Neural progenitor cell (in vitro differentiated cells): ENCODE results near the gene ST3GAL2. TPM values are rescaled to one million over a fixed set of nuclear protein-coding genes. Genes with fewer than 3 reads are reported as not detected.
A peak's percentile ranks its signal among the peaks of the same experiment; 100 is the strongest.

Source experiments
- DNase-seq: peaks from one replicate; pipeline ENCODE4 v3.0.0-alpha.2; 2016; ENCODE audit warnings: low spot score
- H2AFZ ChIP-seq: fragments of 200-600 bp; sonication (generic); replicated peaks from 2 replicates; pipeline ENCODE4 v1.6.1; 2016; ENCODE audit warnings: antibody characterized with exemption
- H3F3A ChIP-seq: fragments of 200-600 bp; sonication (generic); 2 replicates; pipeline ENCODE4 v1.6.1; 2016; ENCODE audit warnings: antibody characterized with exemption, low read depth
- H3K27ac ChIP-seq: fragments of 200-600 bp; sonication (generic); 2 replicates; pipeline ENCODE4 v1.5.1; 2016; ENCODE audit warnings: mild to moderate bottlenecking
- H3K27me3 ChIP-seq: fragments of 200-600 bp; sonication (generic); 2 replicates; pipeline ENCODE4 v1.6.1; 2016; ENCODE audit warnings: mild to moderate bottlenecking, moderate library complexity
- H3K36me3 ChIP-seq: fragments of 200-600 bp; sonication (generic); 2 replicates; pipeline ENCODE4 v1.5.1; 2016
- H3K4me1 ChIP-seq: fragments of 200-600 bp; sonication (generic); 2 replicates; pipeline ENCODE4 v1.6.1; 2016; ENCODE audit warnings: mixed run types
- H3K4me2 ChIP-seq: fragments of 200-600 bp; sonication (generic); 2 replicates; pipeline ENCODE4 v1.6.1; 2016
- H3K4me3 ChIP-seq: fragments of 200-600 bp; sonication (generic); 2 replicates; pipeline ENCODE4 v1.5.1; 2016
- H3K79me2 ChIP-seq: fragments of 200-600 bp; sonication (generic); 2 replicates; pipeline ENCODE4 v1.6.1; 2016; ENCODE audit warnings: low read depth
- H3K9ac ChIP-seq: fragments of 200-600 bp; sonication (generic); 2 replicates; pipeline ENCODE4 v1.6.1; 2016
- H3K9me3 ChIP-seq: fragments of 200-600 bp; sonication (generic); 2 replicates; pipeline ENCODE4 v1.5.1; 2016; ENCODE audit warnings: low read depth
- H4K20me1 ChIP-seq: fragments of 200-600 bp; sonication (generic); 2 replicates; pipeline ENCODE4 v1.6.1; 2016; ENCODE audit warnings: low read depth
- H3K27ac Mint-ChIP-seq: 3 replicates; pipeline ENCODE4 v1.8.0; 2021; ENCODE audit warnings: mixed read lengths
- H3K27me3 Mint-ChIP-seq: 2 replicates; pipeline ENCODE4 v1.8.0; 2022; ENCODE audit warnings: low read depth, mild to moderate bottlenecking, inconsistent platforms, moderate library complexity, mixed read lengths; ENCODE audit not compliant: insufficient read depth
- H3K36me3 Mint-ChIP-seq: 3 replicates; pipeline ENCODE4 v1.8.0; 2021; ENCODE audit warnings: mixed read lengths
- H3K4me1 Mint-ChIP-seq: 3 replicates; pipeline ENCODE4 v1.8.0; 2021; ENCODE audit warnings: mixed read lengths
- H3K4me3 Mint-ChIP-seq: 3 replicates; pipeline ENCODE4 v1.8.0; 2021; ENCODE audit warnings: mild to moderate bottlenecking, moderate library complexity, mixed read lengths
- H3K9me3 Mint-ChIP-seq: 3 replicates; pipeline ENCODE4 v1.8.0; 2020; ENCODE audit warnings: mixed read lengths
- CTCF ChIP-seq: fragments of 200-600 bp; sonication (generic); IDR thresholded peaks from 2 replicates; pipeline ENCODE4 v1.5.1; 2017; ENCODE audit warnings: antibody characterized with exemption, mild to moderate bottlenecking
- EZH2 ChIP-seq: fragments of 200-600 bp; sonication (generic); IDR thresholded peaks from 2 replicates; pipeline ENCODE4 v1.6.1; 2017; ENCODE audit warnings: antibody characterized with exemption, mild to moderate bottlenecking, moderate library complexity
- EZH2phosphoT487 ChIP-seq: fragments of 200-600 bp; sonication (generic); IDR thresholded peaks from 2 replicates; pipeline ENCODE4 v1.6.1; 2017; ENCODE audit warnings: antibody characterized with exemption
- total RNA-seq: library from RNA; depleted of rRNA; stranded (reverse); fragments of >200 nt; gene quantifications from 2 replicates; pipeline ENCODE4 v1.2.3, GENCODE V29; 2015; ENCODE audit warnings: low replicate concordance

The ST3GAL2 gene
- total RNA-seq, 1 donor from 2014 or later, result 11.6 TPM

GRCh38 chr16:70402916-70403659, 35.8 kb downstream of the ST3GAL2 start:
- peaks cover 11% of the 10 kb centered on the region for H3K4me1 Mint-ChIP-seq
- Histone ChIP-seq H3K9ac (no peak overlapping the region), H2AFZ (no peak overlapping the region), H3K36me3 (no peaks in the 10 kb centered on the region), H3K9me3 (no peaks in the 10 kb centered on the region), H3K79me2 (peaks cover 22% of the 10 kb centered on the region), H3K4me1 (peaks cover 18% of the 10 kb centered on the region), H3K4me2 (no peak overlapping the region), H3K27ac (no peak overlapping the region), H4K20me1 (peaks cover 28% of the 10 kb centered on the region), H3F3A (peaks cover 13% of the 10 kb centered on the region), H3K27me3 (no peaks in the 10 kb centered on the region), H3K4me3 (no peak overlapping the region)
- H3K36me3 Mint-ChIP-seq, result peaks cover 20% of the 10 kb centered on the region
- no peak overlapping the region for H3K4me3 Mint-ChIP-seq
- no peak overlapping the region for H3K27ac Mint-ChIP-seq
- TF ChIP-seq EZH2, result no peak
- TF ChIP-seq EZH2phosphoT487, result no peak
- TF ChIP-seq CTCF, result no peak
- no peaks in the 10 kb centered on the region for H3K9me3 Mint-ChIP-seq
- no peaks in the 10 kb centered on the region for H3K27me3 Mint-ChIP-seq
- DNase-seq, result no peak

GRCh38 chr16:70399951-70400350, 38.9 kb downstream of the ST3GAL2 start:
- no peak overlapping the region for H3K4me2 ChIP-seq
- H4K20me1 ChIP-seq, result peaks cover 23% of the 10 kb centered on the region
- H3K36me3 ChIP-seq, result no peaks in the 10 kb centered on the region
- no peak overlapping the region for H3K4me3 ChIP-seq
- H3K9me3 ChIP-seq, result no peaks in the 10 kb centered on the region
- Mint-ChIP-seq H3K9me3 (no peaks in the 10 kb centered on the region), H3K36me3 (peaks cover 12% of the 10 kb centered on the region), H3K4me3 (no peak overlapping the region), H3K27me3 (no peaks in the 10 kb centered on the region), H3K27ac (peak overlapping the region; percentile 95), H3K4me1 (peaks cover 3% of the 10 kb centered on the region)
- H3K4me1 ChIP-seq, result peaks cover 10% of the 10 kb centered on the region
- peaks cover 12% of the 10 kb centered on the region for H3K79me2 ChIP-seq
- no peaks in the 10 kb centered on the region for H3K27me3 ChIP-seq
- H3K9ac ChIP-seq, result no peak overlapping the region
- no peak overlapping the region for H3K27ac ChIP-seq
- DNase-seq, result no peak
- H3F3A ChIP-seq, result peaks cover 8% of the 10 kb centered on the region
- no peak overlapping the region for H2AFZ ChIP-seq
- no peak for TF ChIP-seq EZH2
- TF ChIP-seq CTCF, result no peak
- TF ChIP-seq EZH2phosphoT487, result no peak

GRCh38 chr16:70399381-70399780, 39.5 kb downstream of the ST3GAL2 start:
- DNase-seq, result no peak
- H3K27ac Mint-ChIP-seq, result no peak overlapping the region
- peaks cover 3% of the 10 kb centered on the region for H3K4me1 Mint-ChIP-seq
- H2AFZ ChIP-seq, result no peak overlapping the region
- no peak overlapping the region for H3K4me3 Mint-ChIP-seq
- H4K20me1 ChIP-seq, result peaks cover 23% of the 10 kb centered on the region
- H3K36me3 Mint-ChIP-seq, result peaks cover 11% of the 10 kb centered on the region
- H3K27me3 ChIP-seq, result no peaks in the 10 kb centered on the region
- peaks cover 10% of the 10 kb centered on the region for H3K4me1 ChIP-seq
- no peaks in the 10 kb centered on the region for H3K9me3 Mint-ChIP-seq
- no peaks in the 10 kb centered on the region for H3K27me3 Mint-ChIP-seq
- H3K4me2 ChIP-seq, result no peak overlapping the region
- peaks cover 8% of the 10 kb centered on the region for H3F3A ChIP-seq
- H3K36me3 ChIP-seq, result no peaks in the 10 kb centered on the region
- H3K4me3 ChIP-seq, result no peak overlapping the region
- no peak for TF ChIP-seq EZH2
- TF ChIP-seq CTCF, result no peak
- peaks cover 12% of the 10 kb centered on the region for H3K79me2 ChIP-seq
- H3K27ac ChIP-seq, result no peak overlapping the region
- H3K9ac ChIP-seq, result peak overlapping the region; percentile 8
- no peaks in the 10 kb centered on the region for H3K9me3 ChIP-seq
